Measurements from ENCODE around the gene FRMPD2.

FRMPD2 gene

DNA sequence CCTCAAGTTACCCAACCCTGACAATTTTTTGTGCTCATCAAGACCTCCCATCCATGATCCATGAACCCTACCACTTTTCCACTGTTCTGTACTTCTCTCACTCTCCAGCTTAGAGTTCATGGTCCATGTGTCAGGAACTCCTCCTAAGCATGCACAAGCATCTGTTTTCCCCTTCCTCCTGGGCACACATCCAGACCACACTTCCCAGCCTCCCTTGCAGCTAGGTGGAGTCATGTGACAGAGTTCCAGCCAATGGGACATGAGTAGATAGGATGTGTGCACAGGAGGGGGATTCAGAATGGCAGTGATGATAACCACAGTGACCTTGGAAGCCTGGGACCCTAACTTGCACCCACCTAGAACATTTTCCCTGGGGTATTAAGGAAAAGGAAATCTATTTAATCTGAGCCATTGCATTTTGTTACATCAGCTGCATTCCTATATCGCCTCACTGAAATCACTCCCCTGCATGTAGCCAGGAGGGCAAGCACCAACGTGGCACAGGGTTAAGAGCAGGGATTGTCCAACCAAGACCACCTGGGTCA, 9.6 kb upstream of the FRMPD2 start:
- TF ChIP-seq GATA3 (IDR thresholded peaks at IDR 0.05; ENCODE audit: low read depth, low read length): no peak
- no peak for TF ChIP-seq GATA2 (IDR thresholded peaks at IDR 0.05; ENCODE audit: low read depth, low read length)

DNA sequence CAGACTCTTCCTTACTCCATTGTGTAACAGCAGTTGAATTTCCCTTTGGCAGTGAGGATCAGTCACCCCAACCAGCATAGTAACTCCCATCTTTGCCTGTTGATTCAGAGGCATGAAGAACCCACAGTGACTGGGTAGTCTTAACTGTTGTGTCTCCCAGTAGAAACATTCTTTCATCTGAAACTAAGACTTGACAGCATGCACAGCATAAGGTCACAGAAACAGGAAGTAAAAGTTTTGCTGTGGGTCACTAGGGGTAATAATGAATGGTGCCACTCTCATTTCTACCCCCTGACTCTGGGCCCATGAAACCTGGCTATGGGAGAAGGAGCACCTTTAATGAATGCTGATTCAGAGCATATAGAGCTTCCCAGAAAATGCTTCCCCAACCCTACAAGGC, 8.3 kb upstream of the FRMPD2 start:
- TF ChIP-seq GATA2 (IDR thresholded peaks at IDR 0.05; ENCODE audit: low read depth, low read length) (no peak), GATA3 (IDR thresholded peaks at IDR 0.05; ENCODE audit: low read depth, low read length) (no peak)

DNA sequence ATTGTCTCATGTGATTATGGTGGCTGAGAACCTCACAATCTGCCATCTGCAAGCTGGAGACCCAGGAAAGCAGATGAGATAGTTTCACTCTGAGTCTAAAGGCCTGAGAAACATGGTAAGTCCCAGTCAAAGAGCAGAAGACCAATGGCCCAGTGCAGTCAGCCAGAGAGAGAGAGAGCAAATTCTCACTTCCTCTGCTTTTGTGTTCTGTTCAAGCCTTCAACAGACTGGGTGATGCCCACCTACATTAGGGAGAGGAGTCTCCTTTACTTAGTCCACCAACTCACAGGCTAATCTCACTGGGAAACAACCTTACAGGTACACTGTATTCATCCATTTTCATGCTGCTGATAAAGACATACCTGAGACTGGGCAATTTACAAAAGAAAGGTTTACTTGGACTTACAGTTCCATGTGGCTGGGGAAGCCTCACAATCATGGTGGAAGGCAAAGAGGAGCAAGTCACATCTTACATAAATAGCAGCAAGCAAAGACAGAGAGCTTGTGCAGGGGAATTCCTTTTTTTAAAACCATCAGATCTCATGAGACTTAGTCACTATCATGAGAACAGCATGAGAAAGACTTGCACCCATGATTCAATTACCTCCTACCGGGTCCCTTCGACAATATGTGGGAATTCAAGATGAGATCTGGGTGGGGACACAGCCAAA, 4.7 kb upstream of the FRMPD2 start:
- TF ChIP-seq GATA2 (IDR thresholded peaks at IDR 0.05; ENCODE audit: low read depth, low read length): no peak
- TF ChIP-seq GATA3 (IDR thresholded peaks at IDR 0.05; ENCODE audit: low read depth, low read length): no peak

DNA sequence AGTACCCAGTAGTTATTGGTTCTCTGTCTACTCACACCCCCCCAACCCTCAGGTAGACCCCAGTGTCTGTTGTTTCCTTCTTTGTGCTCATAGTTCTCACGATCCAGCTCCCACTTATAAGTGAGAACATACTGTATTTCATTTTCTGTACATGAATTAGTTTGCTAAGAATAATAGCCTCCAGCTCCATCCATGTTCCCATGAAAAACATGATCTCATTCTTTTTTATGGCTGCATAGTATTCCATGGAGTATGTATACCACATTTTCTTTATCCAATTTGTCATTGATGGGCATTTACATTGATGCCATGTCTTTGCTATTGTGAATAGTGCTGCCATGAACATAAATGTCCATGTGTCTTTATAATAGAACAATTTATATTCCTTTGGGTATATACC, 2.6 kb upstream of the FRMPD2 start:
- no peak for TF ChIP-seq GATA2 (IDR thresholded peaks at IDR 0.05; ENCODE audit: low read depth, low read length)
- TF ChIP-seq GATA3 (IDR thresholded peaks at IDR 0.05; ENCODE audit: low read depth, low read length): no peak

DNA sequence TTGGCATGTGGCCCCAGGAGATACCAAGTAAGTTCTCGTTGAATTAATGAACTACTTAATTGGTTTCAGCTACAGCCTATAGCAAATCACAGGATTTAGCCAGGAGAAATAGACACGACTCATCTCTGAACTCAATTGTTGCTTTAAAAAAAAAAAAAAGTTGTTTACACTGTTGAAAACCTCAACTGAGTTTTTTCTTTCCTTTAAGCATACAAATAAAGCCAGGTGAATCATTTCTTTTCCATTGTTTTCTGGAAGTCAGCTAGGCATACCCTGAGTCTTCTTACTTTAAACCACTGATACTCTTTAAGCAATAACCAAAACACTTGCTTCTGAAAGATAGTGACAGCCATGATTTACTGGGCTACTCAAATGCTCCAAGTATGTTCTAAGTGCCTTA, 755 bp downstream of the FRMPD2 start:
- no peak for TF ChIP-seq GATA2 (IDR thresholded peaks at IDR 0.05; ENCODE audit: low read depth, low read length)

DNA sequence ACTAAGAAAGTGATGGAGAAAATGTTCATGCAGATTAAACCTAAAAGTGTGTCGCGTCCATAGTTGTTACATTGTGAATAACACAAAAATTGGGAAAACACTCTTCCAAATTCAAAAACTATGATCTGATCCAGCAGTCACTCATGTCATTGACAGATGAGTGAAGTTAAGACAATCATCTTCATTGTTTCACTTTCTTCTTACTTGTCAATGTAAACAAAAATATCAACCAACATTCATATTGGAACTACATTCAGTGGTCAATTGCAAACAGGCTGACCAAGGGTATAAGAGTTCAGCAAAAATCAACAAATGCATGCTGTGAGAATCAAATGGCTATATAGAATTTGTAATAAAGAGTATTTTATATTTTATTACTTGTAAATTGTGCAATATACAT, 1.8 kb downstream of the FRMPD2 start:
- TF ChIP-seq GATA3 (IDR thresholded peaks at IDR 0.05; ENCODE audit: low read depth, low read length) (no peak), GATA2 (IDR thresholded peaks at IDR 0.05; ENCODE audit: low read depth, low read length) (no peak)

DNA sequence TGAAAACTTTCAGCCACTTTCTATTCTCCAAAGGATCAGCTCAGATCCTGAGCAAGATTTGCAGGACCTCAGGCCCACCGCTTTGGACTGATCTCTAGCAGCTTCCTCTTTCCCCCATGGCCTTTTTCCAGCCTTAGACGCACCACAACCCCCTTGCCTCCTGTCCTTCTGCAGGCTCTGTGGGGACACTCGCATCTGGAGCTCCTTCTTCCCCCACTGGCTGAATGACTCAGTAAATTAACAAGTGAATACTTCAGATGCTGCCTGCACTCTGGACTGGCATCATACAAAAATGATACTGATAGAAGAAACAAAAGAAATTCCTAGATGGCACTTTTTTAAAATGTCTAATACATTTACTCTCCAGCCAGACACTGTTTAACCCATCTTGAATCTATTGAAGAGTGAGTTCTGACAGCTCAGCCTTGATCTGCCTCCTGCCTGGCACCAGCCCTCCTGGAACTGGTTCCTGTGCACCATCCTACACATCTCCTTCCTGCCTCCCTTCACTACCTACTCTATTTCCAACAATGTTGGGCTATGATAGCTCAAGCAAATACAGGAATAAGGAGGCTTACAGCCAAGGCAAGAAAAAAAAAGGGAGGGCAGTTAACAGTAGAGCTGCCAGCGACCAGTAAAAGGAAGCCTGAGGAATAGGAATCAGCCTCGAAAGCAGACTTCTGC, 3.3 kb downstream of the FRMPD2 start:
- TF ChIP-seq GATA3 (IDR thresholded peaks at IDR 0.05; ENCODE audit: low read depth, low read length) (no peak), GATA2 (IDR thresholded peaks at IDR 0.05; ENCODE audit: low read depth, low read length) (no peak)

DNA sequence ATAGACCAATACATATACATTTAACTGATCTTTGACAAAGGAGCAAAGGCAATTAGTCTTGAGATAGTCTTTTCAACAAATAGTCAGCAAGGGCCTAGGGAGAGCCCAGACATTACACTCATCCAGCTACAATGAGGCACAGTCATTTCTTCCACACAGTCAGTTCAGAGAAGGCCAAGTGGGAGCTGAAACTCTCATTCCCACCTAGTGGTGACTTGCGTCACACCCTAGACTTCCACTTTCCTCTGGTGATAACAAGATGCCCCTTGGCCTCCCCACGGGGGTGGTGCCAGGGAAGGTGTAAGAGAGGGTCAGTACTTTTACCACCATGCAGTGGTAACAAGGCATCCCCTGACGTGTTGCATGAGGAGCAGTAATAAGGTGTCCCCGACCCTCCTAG, 8.0 kb downstream of the FRMPD2 start:
- no peak for TF ChIP-seq GATA3 (IDR thresholded peaks at IDR 0.05; ENCODE audit: low read depth, low read length)
- no peak for TF ChIP-seq GATA2 (IDR thresholded peaks at IDR 0.05; ENCODE audit: low read depth, low read length)

DNA sequence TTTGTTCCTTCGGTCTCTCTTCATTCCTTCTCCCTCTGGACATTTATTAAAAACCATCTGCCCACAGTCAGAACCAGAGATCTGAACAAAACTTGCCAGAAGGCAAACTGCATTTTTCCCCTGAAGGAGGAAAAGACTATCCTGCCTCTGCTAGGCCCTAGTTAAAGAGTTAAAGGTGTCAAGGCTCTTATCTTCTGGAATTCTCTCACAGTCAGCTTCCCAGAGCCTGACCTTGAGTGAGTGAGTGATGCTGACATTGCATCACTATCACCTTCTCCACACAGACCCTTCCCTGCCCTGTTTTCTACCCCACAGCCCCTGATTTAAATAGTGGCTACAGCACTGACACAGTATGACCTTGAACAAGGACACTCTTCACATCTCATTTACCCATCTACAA, 16.4 kb downstream of the FRMPD2 start:
- TF ChIP-seq GATA3 (IDR thresholded peaks at IDR 0.05; ENCODE audit: low read depth, low read length): no peak
- no peak for TF ChIP-seq GATA2 (IDR thresholded peaks at IDR 0.05; ENCODE audit: low read depth, low read length)

DNA sequence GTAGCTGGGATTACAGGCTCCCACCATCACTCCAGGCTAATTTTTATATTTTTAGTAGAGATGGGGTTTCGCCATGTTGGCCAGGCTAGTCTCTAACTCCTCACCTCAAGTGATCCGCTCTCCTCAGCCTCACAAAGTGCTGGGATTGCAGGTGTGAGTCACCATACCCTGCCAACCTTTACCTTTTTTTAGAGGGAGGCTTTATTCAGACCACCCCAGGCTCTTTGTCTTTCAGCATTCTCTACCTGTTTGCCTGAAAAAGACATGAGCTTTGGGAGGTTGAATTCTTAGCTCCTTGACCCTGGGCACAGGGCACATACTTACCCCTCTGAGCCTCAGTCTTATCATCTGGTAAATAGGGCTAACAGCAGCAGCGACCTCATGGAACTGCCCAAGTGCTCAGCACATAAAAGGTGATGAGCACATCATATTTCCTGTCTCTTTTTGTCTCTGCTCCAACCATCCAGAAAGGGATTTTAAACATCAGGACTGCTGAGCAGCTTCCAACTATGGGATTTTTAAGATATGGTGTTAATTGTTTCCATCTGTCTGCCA, 17.0 kb downstream of the FRMPD2 start:
- TF ChIP-seq GATA2 (IDR thresholded peaks at IDR 0.05; ENCODE audit: low read depth, low read length): no peak
- no peak for TF ChIP-seq GATA3 (IDR thresholded peaks at IDR 0.05; ENCODE audit: low read depth, low read length)

DNA sequence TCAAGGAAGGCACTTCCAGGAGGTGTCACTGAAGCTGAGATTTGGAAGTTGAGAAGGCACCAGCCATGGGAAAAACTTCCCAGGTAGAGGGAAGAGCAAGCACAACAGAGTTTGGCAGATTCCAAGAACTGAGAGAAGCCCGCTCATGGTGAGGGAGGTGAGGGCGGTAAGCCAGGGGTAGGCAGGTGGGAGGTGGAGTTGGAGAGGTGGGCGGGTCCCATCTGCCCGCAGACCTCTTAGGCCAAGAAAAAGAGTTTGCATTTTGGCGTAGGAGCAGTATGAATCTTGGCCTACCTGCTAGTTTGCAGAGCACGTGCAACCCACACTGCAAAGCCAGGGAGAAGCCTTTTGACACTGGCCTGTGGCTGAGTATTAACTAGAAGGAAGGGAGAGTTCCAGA, 18.8 kb downstream of the FRMPD2 start:
- no peak for TF ChIP-seq GATA2 (IDR thresholded peaks at IDR 0.05; ENCODE audit: low read depth, low read length)
- no peak for TF ChIP-seq GATA3 (IDR thresholded peaks at IDR 0.05; ENCODE audit: low read depth, low read length)

DNA sequence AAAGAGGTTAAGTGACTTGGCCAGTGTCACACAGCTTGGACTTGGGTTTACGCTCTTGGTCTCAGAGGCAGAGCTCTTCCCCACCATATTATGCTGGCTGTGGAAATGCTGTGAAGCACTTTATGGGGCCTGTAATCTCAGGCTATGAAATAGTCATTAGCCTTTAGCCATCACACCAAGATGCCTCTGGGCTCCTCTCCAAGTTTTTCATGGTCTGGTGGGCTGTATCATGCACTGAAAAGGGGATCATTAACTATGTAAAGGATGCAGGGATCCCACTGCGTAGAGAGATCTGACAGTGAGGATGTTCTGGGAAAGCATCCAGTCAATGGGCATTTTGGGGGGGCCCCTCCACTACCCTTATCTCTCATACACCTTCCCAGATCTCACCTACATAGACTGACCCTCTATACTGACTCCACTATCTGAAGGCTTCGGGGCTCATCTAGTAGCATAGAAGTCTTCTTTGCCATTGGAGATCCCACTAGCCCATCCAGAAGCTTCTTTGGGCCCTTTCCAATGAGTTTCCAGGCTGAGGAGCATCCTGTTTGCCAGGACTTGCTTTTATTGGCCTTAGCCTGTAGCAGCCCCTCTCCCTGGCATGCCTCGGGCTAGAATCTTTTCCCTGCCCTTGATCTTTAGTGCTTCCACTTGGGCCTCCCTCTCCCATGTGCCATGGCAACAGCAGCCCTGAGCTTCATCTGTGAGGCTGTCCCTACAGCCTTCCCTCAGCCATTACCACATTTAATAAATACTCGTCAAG, 19.6 kb downstream of the FRMPD2 start:
- no peak for TF ChIP-seq GATA2 (IDR thresholded peaks at IDR 0.05; ENCODE audit: low read depth, low read length)
- no peak for TF ChIP-seq GATA3 (IDR thresholded peaks at IDR 0.05; ENCODE audit: low read depth, low read length)

DNA sequence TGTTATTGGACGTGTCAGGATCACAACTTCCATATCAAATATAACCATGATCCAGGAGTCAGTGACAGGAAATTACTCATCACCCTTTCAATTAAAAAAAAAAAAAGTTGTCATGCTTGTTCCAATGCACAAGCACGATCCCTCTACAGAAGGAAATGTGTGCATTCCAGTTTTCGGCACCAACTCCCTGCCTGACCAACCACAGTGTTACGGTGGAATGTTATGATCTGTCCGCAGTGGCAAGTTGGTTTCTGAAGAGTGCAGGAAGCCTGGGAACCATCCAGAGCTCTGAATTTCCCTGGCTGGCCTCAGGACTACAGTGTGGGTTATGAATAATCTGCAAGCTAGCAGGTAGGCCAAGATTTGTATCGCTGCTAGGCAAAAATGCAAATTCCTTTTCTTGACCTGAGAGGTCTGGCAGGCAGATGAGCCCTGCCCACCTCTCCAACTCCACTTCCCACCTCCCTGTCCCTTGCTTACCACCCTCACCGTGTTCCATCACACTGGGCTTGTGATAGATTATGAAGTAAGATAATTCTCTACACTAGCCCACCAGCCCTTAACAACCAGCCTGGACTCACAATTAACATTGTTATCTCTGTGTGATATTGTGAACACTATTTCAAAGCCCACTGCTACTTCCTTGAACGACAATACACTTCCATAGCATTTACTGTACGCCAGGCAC, 20.4 kb downstream of the FRMPD2 start:
- TF ChIP-seq GATA3 (IDR thresholded peaks at IDR 0.05; ENCODE audit: low read depth, low read length) (no peak), GATA2 (IDR thresholded peaks at IDR 0.05; ENCODE audit: low read depth, low read length) (no peak)

DNA sequence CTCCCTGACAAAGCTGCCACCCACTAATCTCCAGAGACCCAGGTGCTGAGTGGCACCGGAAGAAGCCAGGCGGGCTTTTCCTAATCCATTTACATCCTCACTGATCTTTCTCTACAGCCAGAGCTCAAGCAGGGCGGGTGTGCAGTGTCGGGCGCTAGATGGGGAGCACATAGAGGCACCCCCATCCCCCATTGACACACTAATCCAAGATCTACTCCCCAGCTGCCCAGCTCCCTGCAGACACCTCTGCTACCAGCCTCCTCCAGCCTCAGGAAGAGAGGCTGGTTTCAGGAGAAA, 22.2 kb downstream of the FRMPD2 start:
- no peak for TF ChIP-seq GATA3 (IDR thresholded peaks at IDR 0.05; ENCODE audit: low read depth, low read length)
- no peak for TF ChIP-seq GATA2 (IDR thresholded peaks at IDR 0.05; ENCODE audit: low read depth, low read length)
